SK-N-SH treated with all-trans-retinoic acid at 6 μM for 48 hours (cell line): ENCODE results near the gene CALR3.

Experiments used
- ATAC-seq: fragments of 200-7000 bp; cut with Tn5 transposase; 3 replicates; pipeline ENCODE4 v1.9.1; 2020; ENCODE audit warnings: mild to moderate bottlenecking, moderate library complexity
- ARNTL ChIP-seq: fragments of 450-650 bp; formaldehyde crosslinking; IDR thresholded peaks from 2 replicates; pipeline ENCODE4 v1.5.0; 2020; ENCODE audit warnings: low read depth, mild to moderate bottlenecking, moderate library complexity, borderline replicate concordance
- BACH2 ChIP-seq: fragments of 250-450 bp; sonication (Bioruptor Pico); IDR thresholded peaks from 2 replicates; pipeline ENCODE4 v1.9.0; 2021; ENCODE audit warnings: mild to moderate bottlenecking, borderline replicate concordance
- CSDC2 ChIP-seq: fragments of 250-450 bp; sonication (Bioruptor Pico); IDR thresholded peaks from 2 replicates; pipeline ENCODE4 v1.5.0; 2020; ENCODE audit warnings: mild to moderate bottlenecking, moderate library complexity
- ESRRG ChIP-seq: fragments of 250-450 bp; sonication (Bioruptor Pico); IDR thresholded peaks from 2 replicates; pipeline ENCODE4 v1.6.1; 2021; ENCODE audit warnings: mild to moderate bottlenecking
- GLIS3 ChIP-seq: fragments of 250-450 bp; sonication (Bioruptor Pico); IDR thresholded peaks from 2 replicates; pipeline ENCODE4 v1.5.0; 2020; ENCODE audit warnings: mild to moderate bottlenecking, moderate library complexity
- ISL1 ChIP-seq: fragments of 250-450 bp; sonication (Bioruptor Pico); IDR thresholded peaks from 2 replicates; pipeline ENCODE4 v2.1.2; 2022; ENCODE audit warnings: mild to moderate bottlenecking, moderate library complexity
- PPARA ChIP-seq: fragments of 250-450 bp; sonication (Bioruptor Pico); IDR thresholded peaks from 2 replicates; pipeline ENCODE4 v1.5.0; 2020; ENCODE audit warnings: mild to moderate bottlenecking, borderline replicate concordance
- RARB ChIP-seq: fragments of 250-450 bp; sonication (Bioruptor Pico); IDR thresholded peaks from 2 replicates; pipeline ENCODE4 v1.8.0; 2021; ENCODE audit warnings: mild to moderate bottlenecking, moderate library complexity
- SNAI2 ChIP-seq: fragments of 250-450 bp; sonication (Bioruptor Pico); IDR thresholded peaks from 2 replicates; pipeline ENCODE4 v1.5.0; 2020; ENCODE audit warnings: mild to moderate bottlenecking, moderate library complexity
- TCF4 ChIP-seq: fragments of 250-450 bp; sonication (Bioruptor Pico); IDR thresholded peaks from 2 replicates; pipeline ENCODE4 v1.8.0; 2021; ENCODE audit warnings: mild to moderate bottlenecking, moderate library complexity, borderline replicate concordance
- TOX ChIP-seq: fragments of 250-450 bp; sonication (Bioruptor Pico); IDR thresholded peaks from 2 replicates; pipeline ENCODE4 v1.8.0; 2021; ENCODE audit warnings: mild to moderate bottlenecking, moderate library complexity, borderline replicate concordance
- TSHZ2 ChIP-seq: fragments of 250-450 bp; sonication (Bioruptor Pico); IDR thresholded peaks from 2 replicates; pipeline ENCODE4 v1.5.0; 2020; ENCODE audit warnings: mild to moderate bottlenecking, moderate library complexity
- ZC3H10 ChIP-seq: fragments of 250-450 bp; sonication (Bioruptor Pico); IDR thresholded peaks from 2 replicates; pipeline ENCODE4 v1.5.1; 2021; ENCODE audit warnings: mild to moderate bottlenecking, moderate library complexity
- ZFP30 ChIP-seq: fragments of 450-650 bp; formaldehyde crosslinking; IDR thresholded peaks from 2 replicates; pipeline ENCODE4 v1.5.0; 2022; ENCODE audit warnings: mild to moderate bottlenecking, moderate library complexity
- ZNF565 ChIP-seq: fragments of 450-650 bp; formaldehyde crosslinking; conservative IDR thresholded peaks from 2 replicates; pipeline ENCODE4 v1.5.0; 2020; ENCODE audit warnings: low read depth, mild to moderate bottlenecking, moderate library complexity
- ZNF70 ChIP-seq: fragments of 450-650 bp; formaldehyde crosslinking; IDR thresholded peaks from 2 replicates; pipeline ENCODE4 v1.5.0; 2020; ENCODE audit warnings: mild to moderate bottlenecking, moderate library complexity
- ZNF8 ChIP-seq: fragments of 450-650 bp; formaldehyde crosslinking; IDR thresholded peaks from 2 replicates; pipeline ENCODE4 v1.5.0; 2020; ENCODE audit warnings: mild to moderate bottlenecking, moderate library complexity
- TF ChIP-seq, protein P1 (sequence below): fragments of 250-450 bp; sonication (Bioruptor Pico); IDR thresholded peaks from 2 replicates; pipeline ENCODE4 v1.8.0; 2020; ENCODE audit warnings: mild to moderate bottlenecking, moderate library complexity, borderline replicate concordance
- TF ChIP-seq, protein P2 (sequence below): fragments of 250-450 bp; sonication (Bioruptor Pico); IDR thresholded peaks from 2 replicates; pipeline ENCODE4 v1.5.1; 2020; ENCODE audit warnings: low read depth, mild to moderate bottlenecking, moderate library complexity
- TF ChIP-seq, protein P3 (sequence below): fragments of 250-450 bp; sonication (Bioruptor Pico); IDR thresholded peaks from 2 replicates; pipeline ENCODE4 v1.8.0; 2021; ENCODE audit warnings: low read depth, mild to moderate bottlenecking, moderate library complexity, borderline replicate concordance
- TF ChIP-seq, protein P4 (sequence below): fragments of 250-450 bp; sonication (Bioruptor Pico); IDR thresholded peaks from 2 replicates; pipeline ENCODE4 v1.5.1; 2021; ENCODE audit warnings: mild to moderate bottlenecking, moderate library complexity

CALR3 gene

DNA sequence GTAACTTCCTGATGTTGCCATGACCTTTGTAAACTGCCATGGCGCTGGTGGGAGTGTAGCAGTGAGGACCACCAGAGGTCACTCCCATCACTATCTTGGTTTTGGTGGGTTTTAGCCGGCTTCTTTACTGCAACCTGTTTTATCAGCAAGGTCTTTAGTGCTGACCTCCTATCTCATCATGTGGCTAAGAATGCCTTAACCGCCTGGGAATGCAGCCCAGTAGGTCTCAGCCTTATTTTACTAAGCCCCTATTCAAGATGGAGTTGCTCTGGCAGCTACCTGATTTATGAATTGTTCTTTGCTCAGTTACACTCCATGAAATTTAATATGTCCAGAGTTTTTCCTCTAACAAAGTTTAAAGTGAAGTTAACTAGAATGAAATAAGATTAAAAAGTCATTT, 19.6 kb downstream of the CALR3 start:
- TF ChIP-seq ESRRG (CRISPR knock-in tag): no peak
- TF ChIP-seq ZC3H10 (CRISPR knock-in tag): no peak
- TF ChIP-seq, protein P1, sequence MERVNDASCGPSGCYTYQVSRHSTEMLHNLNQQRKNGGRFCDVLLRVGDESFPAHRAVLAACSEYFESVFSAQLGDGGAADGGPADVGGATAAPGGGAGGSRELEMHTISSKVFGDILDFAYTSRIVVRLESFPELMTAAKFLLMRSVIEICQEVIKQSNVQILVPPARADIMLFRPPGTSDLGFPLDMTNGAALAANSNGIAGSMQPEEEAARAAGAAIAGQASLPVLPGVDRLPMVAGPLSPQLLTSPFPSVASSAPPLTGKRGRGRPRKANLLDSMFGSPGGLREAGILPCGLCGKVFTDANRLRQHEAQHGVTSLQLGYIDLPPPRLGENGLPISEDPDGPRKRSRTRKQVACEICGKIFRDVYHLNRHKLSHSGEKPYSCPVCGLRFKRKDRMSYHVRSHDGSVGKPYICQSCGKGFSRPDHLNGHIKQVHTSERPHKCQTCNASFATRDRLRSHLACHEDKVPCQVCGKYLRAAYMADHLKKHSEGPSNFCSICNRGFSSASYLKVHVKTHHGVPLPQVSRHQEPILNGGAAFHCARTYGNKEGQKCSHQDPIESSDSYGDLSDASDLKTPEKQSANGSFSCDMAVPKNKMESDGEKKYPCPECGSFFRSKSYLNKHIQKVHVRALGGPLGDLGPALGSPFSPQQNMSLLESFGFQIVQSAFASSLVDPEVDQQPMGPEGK: no peak
- TF ChIP-seq ZNF70 (CRISPR knock-in tag): no peak
- TF ChIP-seq RARB (CRISPR knock-in tag): no peak
- TF ChIP-seq TOX (CRISPR knock-in tag): no peak
- TF ChIP-seq, protein P2, sequence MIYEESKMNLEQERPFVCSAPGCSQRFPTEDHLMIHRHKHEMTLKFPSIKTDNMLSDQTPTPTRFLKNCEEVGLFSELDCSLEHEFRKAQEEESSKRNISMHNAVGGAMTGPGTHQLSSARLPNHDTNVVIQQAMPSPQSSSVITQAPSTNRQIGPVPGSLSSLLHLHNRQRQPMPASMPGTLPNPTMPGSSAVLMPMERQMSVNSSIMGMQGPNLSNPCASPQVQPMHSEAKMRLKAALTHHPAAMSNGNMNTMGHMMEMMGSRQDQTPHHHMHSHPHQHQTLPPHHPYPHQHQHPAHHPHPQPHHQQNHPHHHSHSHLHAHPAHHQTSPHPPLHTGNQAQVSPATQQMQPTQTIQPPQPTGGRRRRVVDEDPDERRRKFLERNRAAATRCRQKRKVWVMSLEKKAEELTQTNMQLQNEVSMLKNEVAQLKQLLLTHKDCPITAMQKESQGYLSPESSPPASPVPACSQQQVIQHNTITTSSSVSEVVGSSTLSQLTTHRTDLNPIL: no peak
- no peak for TF ChIP-seq CSDC2 (CRISPR knock-in tag)
- TF ChIP-seq ZFP30 (CRISPR knock-in tag): no peak
- no peak for TF ChIP-seq SNAI2 (CRISPR knock-in tag)
- no peak for TF ChIP-seq TSHZ2 (CRISPR knock-in tag)
- TF ChIP-seq ZNF565: no peak
- no peak for TF ChIP-seq ARNTL (CRISPR knock-in tag)
- TF ChIP-seq BACH2: no peak
- TF ChIP-seq, protein P3, sequence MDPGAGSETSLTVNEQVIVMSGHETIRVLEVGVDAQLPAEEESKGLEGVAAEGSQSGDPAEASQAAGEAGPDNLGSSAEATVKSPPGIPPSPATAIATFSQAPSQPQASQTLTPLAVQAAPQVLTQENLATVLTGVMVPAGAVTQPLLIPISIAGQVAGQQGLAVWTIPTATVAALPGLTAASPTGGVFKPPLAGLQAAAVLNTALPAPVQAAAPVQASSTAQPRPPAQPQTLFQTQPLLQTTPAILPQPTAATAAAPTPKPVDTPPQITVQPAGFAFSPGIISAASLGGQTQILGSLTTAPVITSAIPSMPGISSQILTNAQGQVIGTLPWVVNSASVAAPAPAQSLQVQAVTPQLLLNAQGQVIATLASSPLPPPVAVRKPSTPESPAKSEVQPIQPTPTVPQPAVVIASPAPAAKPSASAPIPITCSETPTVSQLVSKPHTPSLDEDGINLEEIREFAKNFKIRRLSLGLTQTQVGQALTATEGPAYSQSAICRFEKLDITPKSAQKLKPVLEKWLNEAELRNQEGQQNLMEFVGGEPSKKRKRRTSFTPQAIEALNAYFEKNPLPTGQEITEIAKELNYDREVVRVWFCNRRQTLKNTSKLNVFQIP: no peak
- no peak for TF ChIP-seq GLIS3 (CRISPR knock-in tag)
- no peak for TF ChIP-seq PPARA
- TF ChIP-seq TCF4: no peak
- TF ChIP-seq ZNF8: no peak
- TF ChIP-seq, protein P4, sequence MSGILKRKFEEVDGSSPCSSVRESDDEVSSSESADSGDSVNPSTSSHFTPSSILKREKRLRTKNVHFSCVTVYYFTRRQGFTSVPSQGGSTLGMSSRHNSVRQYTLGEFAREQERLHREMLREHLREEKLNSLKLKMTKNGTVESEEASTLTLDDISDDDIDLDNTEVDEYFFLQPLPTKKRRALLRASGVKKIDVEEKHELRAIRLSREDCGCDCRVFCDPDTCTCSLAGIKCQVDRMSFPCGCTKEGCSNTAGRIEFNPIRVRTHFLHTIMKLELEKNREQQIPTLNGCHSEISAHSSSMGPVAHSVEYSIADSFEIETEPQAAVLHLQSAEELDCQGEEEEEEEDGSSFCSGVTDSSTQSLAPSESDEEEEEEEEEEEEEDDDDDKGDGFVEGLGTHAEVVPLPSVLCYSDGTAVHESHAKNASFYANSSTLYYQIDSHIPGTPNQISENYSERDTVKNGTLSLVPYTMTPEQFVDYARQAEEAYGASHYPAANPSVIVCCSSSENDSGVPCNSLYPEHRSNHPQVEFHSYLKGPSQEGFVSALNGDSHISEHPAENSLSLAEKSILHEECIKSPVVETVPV (CRISPR knock-in tag): no peak
- ATAC-seq: no peak

GRCh38 chr19:16473875-16474392, 22.0 kb downstream of the CALR3 start:
- TF ChIP-seq ZC3H10 (CRISPR knock-in tag) (no peak), CSDC2 (CRISPR knock-in tag) (no peak), ISL1 (no peak), ZNF8 (no peak), GLIS3 (CRISPR knock-in tag) (no peak), TSHZ2 (CRISPR knock-in tag) (no peak)
- TF ChIP-seq, protein P2: no peak
- TF ChIP-seq, protein P3: no peak
- TF ChIP-seq, all 23 proteins: peak for 0
- no peak for ATAC-seq
